Measurements from ENCODE around the gene PPP6R2.

DNA sequence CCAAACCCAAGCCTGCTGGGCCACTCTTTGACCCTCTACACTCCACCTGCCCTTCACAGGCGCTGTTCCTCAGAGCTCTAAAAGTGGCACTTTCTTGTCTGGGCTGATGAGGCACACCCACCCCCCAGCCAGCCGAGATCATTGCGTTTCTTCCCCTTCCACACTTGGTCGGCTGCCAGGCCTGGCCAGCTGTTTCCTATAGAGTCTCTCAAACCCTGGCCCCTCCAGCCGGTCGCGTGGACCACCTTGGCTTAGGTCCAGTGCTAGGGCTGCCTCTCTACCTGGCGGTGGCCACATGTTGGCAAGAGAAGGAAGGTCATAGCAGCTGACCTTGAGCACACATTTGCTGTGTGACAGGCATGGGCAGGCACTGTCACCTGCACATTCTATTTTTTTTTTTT, 60.6 kb downstream of the PPP6R2 start:
- TF ChIP-seq RFX5 (IDR thresholded peaks at IDR 0.05; ENCODE audit: low read depth, low read length) (no peak), CTCF (conservative IDR thresholded peaks at IDR 0.05; ENCODE audit: low read depth, low read length) (no peak), RCOR1 (IDR thresholded peaks at IDR 0.05; ENCODE audit: insufficient replicate concordance, low read length) (no peak), RAD21 (IDR thresholded peaks at IDR 0.05; ENCODE audit: low read length) (no peak), MAFK (IDR thresholded peaks at IDR 0.05; ENCODE audit: low read depth, low read length) (no peak), BHLHE40 (IDR thresholded peaks at IDR 0.05; ENCODE audit: low read depth, low read length) (no peak), CHD1 (IDR thresholded peaks at IDR 0.05; ENCODE audit: low read depth, low read length) (no peak)
